Breast epithelium (tissue), 4 donors: ENCODE data around the gene MAP2K4. TPM values are rescaled to one million over a fixed set of nuclear protein-coding genes. Genes with fewer than 3 reads are reported as not detected.
"Not testable (repeated sequence)": the region's sequence is repeated elsewhere in the genome, so short reads cannot be mapped to it uniquely, and the experiment has no call there.

Source experiments
- DNase-seq, 2 donors: peaks; one replicate each; pipeline ENCODE4 v3.0.0-alpha.2; 2019; ENCODE audit warnings: low spot score in 2 of 2
- H3K27ac ChIP-seq, 2 donors: fragments of 200-600 bp; sonication (generic) in 1 of 2; one replicate each; pipeline ENCODE4 v1.5.1; 2016 to 2019; ENCODE audit warnings: mild to moderate bottlenecking in 1 of 2
- H3K27me3 ChIP-seq, 2 donors: fragments of 200-600 bp; sonication (generic) in 1 of 2; one replicate each; pipeline versions ENCODE4 v1.5.1 to v1.6.0; 2017 to 2019; ENCODE audit warnings: control low read depth in 1 of 2, mild to moderate bottlenecking in 1 of 2
- H3K36me3 ChIP-seq: fragments of 200-600 bp; one replicate; pipeline ENCODE4 v1.5.1; 2019
- H3K4me1 ChIP-seq, 2 donors: fragments of 200-600 bp; sonication (generic); one replicate each; pipeline ENCODE4 v1.5.1; 2016 to 2019; ENCODE audit warnings: control low read depth in 1 of 2
- H3K4me3 ChIP-seq, 3 donors: fragments of 200-600 bp; sonication (generic); 1 replicate in 2 of 3; 2 replicates in 1 of 3; pipeline ENCODE4 v1.5.1; 2016 to 2019; ENCODE audit warnings: mild to moderate bottlenecking in 3 of 3, moderate library complexity in 2 of 3
- H3K9me3 ChIP-seq, 2 donors: fragments of 200-600 bp; sonication (generic) in 1 of 2; one replicate each; pipeline ENCODE4 v1.5.1; 2016 to 2019; ENCODE audit warnings: control low read depth in 1 of 2
- POLR2A ChIP-seq: fragments of 450-650 bp; IDR thresholded peaks from one replicate; pipeline ENCODE4 v1.6.1; 2016; ENCODE audit warnings: antibody characterized with exemption, mild to moderate bottlenecking, moderate library complexity
- POLR2AphosphoS5 ChIP-seq, 3 donors: sonication (generic); formaldehyde crosslinking; IDR thresholded peaks; one replicate each; pipeline ENCODE4 v1.6.1; 2017; ENCODE audit warnings: antibody characterized with exemption in 3 of 3
- intact Hi-C: fragments of 100-400 bp; cut with DNase I; formaldehyde crosslinking; loops from one replicate; pipeline ENCODE4 v1.15.1; 2023; ENCODE audit warnings: low total_unique reads
- total RNA-seq, 3 donors: library from RNA; depleted of rRNA; stranded (reverse); fragments of >200 nt; gene quantifications; one replicate each; pipeline ENCODE4 v1.1.0, GENCODE V29; 2016
- TF ChIP-seq, protein P1 (sequence below), 3 donors: fragments of 450-650 bp; IDR thresholded peaks; one replicate each; pipeline ENCODE4 v1.5.1; 2016 to 2017; ENCODE audit warnings: antibody characterized with exemption in 3 of 3, mild to moderate bottlenecking in 3 of 3, moderate library complexity in 3 of 3

The MAP2K4 gene
- total RNA-seq, 3 donors from 2014 or later, result 23.2 to 47.6 (median 38.7) TPM

DNA sequence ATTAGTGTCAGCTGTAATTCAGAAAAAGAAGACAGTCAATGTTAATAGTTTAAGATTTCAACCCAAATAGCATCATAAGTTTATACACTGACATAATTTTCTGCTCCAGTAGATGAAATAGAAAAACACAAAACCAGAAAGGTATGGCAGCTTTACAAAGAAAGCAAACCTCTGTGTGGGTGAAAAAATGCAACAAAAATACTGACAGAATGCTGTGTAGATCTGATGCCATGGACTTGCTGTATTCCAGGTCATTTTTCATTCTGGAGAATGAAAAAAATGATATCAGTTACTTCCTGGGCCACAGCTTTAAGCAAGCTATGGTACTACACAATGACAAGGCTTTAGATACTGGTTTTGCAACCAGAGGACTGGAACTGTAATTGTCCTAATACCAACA, 116.0 kb downstream of the MAP2K4 start:
- intact Hi-C loops, result no loop called here
- H3K36me3 ChIP-seq, result no peaks in the 10 kb centered on the region
- H3K4me1 ChIP-seq, result no peaks in the 10 kb centered on the region

DNA sequence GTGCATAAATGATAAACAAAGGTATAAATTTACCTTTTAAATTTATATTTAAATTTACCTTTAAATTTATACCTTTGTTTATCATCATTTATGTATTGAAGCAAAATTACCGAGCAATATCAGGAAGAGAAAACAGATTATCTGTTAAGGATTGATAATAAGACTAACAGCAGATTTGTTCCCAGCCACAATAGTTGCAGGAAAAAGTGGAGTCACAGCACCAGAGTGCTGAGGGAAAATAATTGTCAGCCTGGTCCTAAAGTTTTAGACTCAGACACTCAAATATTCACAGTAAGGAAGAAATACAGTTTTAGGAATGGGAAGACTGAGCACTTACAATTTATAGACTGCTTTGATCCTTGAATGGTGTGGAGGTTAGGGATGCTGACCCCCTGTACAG, 117.2 kb downstream of the MAP2K4 start:
- no peak overlapping the region for H3K27ac ChIP-seq
- H3K4me3 ChIP-seq, result no peak overlapping the region
- no peaks in the 10 kb centered on the region for H3K36me3 ChIP-seq
- DNase-seq, result no peak
- H3K27me3 ChIP-seq, result no peaks in the 10 kb centered on the region
- H3K4me1 ChIP-seq, result no peaks in the 10 kb centered on the region
- TF ChIP-seq POLR2AphosphoS5 (IDR thresholded peaks at IDR 0.05), result no peak
- TF ChIP-seq POLR2A, result no peak
- TF ChIP-seq, protein P1, sequence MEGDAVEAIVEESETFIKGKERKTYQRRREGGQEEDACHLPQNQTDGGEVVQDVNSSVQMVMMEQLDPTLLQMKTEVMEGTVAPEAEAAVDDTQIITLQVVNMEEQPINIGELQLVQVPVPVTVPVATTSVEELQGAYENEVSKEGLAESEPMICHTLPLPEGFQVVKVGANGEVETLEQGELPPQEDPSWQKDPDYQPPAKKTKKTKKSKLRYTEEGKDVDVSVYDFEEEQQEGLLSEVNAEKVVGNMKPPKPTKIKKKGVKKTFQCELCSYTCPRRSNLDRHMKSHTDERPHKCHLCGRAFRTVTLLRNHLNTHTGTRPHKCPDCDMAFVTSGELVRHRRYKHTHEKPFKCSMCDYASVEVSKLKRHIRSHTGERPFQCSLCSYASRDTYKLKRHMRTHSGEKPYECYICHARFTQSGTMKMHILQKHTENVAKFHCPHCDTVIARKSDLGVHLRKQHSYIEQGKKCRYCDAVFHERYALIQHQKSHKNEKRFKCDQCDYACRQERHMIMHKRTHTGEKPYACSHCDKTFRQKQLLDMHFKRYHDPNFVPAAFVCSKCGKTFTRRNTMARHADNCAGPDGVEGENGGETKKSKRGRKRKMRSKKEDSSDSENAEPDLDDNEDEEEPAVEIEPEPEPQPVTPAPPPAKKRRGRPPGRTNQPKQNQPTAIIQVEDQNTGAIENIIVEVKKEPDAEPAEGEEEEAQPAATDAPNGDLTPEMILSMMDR (IDR thresholded peaks at IDR 0.05), result no peak
- intact Hi-C loops, result no loop called here
- peaks cover 0 to 4% of the 10 kb centered on the region in 2 donors for H3K9me3 ChIP-seq

More for the DNA sequence above, 116.0 kb downstream of the MAP2K4 start:
- TF ChIP-seq, protein P1 (IDR thresholded peaks at IDR 0.05), result no peak
- TF ChIP-seq POLR2AphosphoS5 (IDR thresholded peaks at IDR 0.05) (no peak), POLR2A (no peak)
- Histone ChIP-seq H3K27ac (no peak overlapping the region), H3K9me3 (peaks cover 0 to 4% of the 10 kb centered on the region in 2 donors), H3K27me3 (no peaks in the 10 kb centered on the region), H3K4me3 (no peak overlapping the region)
- DNase-seq, result no peak

DNA sequence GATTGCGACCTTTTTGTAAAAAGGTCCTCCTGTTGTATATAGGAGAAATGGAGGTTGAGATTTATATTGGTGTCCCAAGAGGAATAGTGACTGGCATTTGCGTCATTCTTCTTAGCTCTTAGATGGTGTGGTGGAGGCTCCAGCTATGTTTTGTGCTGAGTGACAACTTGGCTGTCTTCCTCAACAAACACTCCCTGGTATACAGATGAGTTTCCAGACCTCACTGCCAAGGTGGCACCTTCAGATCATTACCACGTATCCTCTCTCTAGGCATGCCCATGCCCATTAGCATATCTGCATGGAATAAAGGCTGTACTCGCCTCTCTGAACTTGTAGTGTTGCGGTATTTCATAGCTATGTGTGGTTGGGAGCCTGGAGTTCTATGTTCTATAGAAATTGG, 120.0 kb downstream of the MAP2K4 start:
- intact Hi-C loops, result no loop called here
- no peak for DNase-seq
- no peak for TF ChIP-seq POLR2A
- no peak for TF ChIP-seq POLR2AphosphoS5 (IDR thresholded peaks at IDR 0.05)
- TF ChIP-seq, protein P1 (IDR thresholded peaks at IDR 0.05), result no peak
- Histone ChIP-seq H3K36me3 (no peaks in the 10 kb centered on the region), H3K4me1 (no peaks in the 10 kb centered on the region), H3K9me3 (peaks cover 0 to 4% of the 10 kb centered on the region in 2 donors), H3K4me3 (no peak overlapping the region), H3K27me3 (no peaks in the 10 kb centered on the region), H3K27ac (no peak overlapping the region)

DNA sequence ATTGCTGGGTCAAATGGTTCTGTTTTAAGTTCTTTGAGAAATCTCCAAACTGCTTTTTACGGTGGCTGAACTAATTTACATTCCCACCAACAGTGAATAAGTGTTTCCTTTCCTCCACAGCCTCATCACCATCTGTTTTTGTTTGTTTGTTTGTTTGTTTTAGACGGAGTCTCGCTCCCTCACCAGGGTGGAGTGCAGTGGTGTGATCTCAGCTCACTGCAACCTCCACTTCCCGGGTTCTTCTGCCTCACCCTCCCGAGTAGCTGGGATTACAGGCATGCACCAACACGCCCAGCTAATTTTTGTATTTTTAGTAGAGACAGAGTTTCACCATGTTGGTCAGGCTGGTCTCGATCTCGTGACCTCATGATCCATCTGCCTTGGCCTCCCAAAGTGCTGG, 141.5 kb downstream of the MAP2K4 start:
- peaks cover 9 to 24% of the 10 kb centered on the region in 2 donors for H3K9me3 ChIP-seq
- not testable (repeated sequence) for H3K4me1 ChIP-seq, DNase-seq, H3K27me3 ChIP-seq, H3K36me3 ChIP-seq, H3K4me3 ChIP-seq, H3K27ac ChIP-seq
- intact Hi-C loops, result loop anchor here (10.0 kb wide), 1 partner anchor 737 kb away; no protein-coding TSS in a partner anchor

DNA sequence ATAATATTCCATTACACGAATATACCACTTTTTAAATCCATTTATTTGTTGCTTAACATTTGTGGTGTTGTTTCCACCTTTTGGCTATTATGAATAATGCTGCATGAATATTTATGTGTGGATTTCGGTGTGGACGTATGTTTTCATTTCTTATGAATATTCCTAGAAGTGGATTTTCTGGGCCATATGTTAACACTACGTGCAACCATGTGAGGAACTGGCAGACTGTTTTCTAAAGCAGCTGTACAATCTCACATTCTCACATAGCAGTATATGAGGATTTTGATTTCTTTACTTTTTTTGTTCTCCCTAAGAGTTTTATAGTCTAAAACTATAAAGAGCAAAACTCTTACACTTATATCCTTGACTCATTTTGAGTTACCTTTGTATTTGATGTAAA, 143.4 kb downstream of the MAP2K4 start:
- TF ChIP-seq POLR2A (no peak), POLR2AphosphoS5 (IDR thresholded peaks at IDR 0.05) (no peak)
- TF ChIP-seq, protein P1 (IDR thresholded peaks at IDR 0.05), result no peak
- Histone ChIP-seq H3K27ac (no peak overlapping the region), H3K9me3 (peaks cover 9 to 17% of the 10 kb centered on the region in 2 donors), H3K4me1 (no peaks in the 10 kb centered on the region), H3K36me3 (no peaks in the 10 kb centered on the region), H3K27me3 (no peaks in the 10 kb centered on the region), H3K4me3 (no peak overlapping the region)
- intact Hi-C loops, result loop anchor here (10.0 kb wide), 1 partner anchor 739 kb away; no protein-coding TSS in a partner anchor
- no peak for DNase-seq
